NT2/D1 (cell line): ENCODE measurements around the gene RIPOR3.
"Not testable (repeated sequence)": the region's sequence is repeated elsewhere in the genome, so short reads cannot be mapped to it uniquely, and the experiment has no call there.

Experiments
- DNase-seq: peaks from one replicate; pipeline ENCODE4 v3.0.0-alpha.2; 2011; ENCODE audit warnings: low read depth, low spot score
- H3K27me3 ChIP-seq: 2 replicates; pipeline ENCODE4 v1.6.0; 2011; ENCODE audit warnings: mild to moderate bottlenecking; ENCODE audit not compliant: insufficient read length, insufficient read depth
- H3K36me3 ChIP-seq: 2 replicates; pipeline ENCODE4 v1.6.1; 2011; ENCODE audit warnings: mild to moderate bottlenecking, low read length, mixed read lengths; ENCODE audit not compliant: insufficient read depth, insufficient read length
- H3K4me1 ChIP-seq: 2 replicates; pipeline ENCODE4 v1.5.1; 2011; ENCODE audit not compliant: insufficient read depth, insufficient read length
- H3K4me3 ChIP-seq: 2 replicates; pipeline ENCODE4 v1.5.1; 2011; ENCODE audit warnings: low read depth; ENCODE audit not compliant: insufficient read length
- H3K9ac ChIP-seq: 2 replicates; pipeline ENCODE4 v1.6.0; 2011; ENCODE audit warnings: low read depth; ENCODE audit not compliant: insufficient read length
- H3K9me3 ChIP-seq: 2 replicates; pipeline ENCODE4 v1.5.1; 2011; ENCODE audit warnings: mild to moderate bottlenecking, low read length; ENCODE audit not compliant: insufficient read depth
- SUZ12 ChIP-seq: IDR thresholded peaks from 2 replicates; pipeline ENCODE4 v1.6.1; 2011; ENCODE audit not compliant: insufficient read length, insufficient read depth; ENCODE audit errors: extremely low read depth
- YY1 ChIP-seq: IDR thresholded peaks from 2 replicates; pipeline ENCODE4 v1.6.1; 2011; ENCODE audit not compliant: insufficient read length, insufficient read depth
- ZNF274 ChIP-seq: IDR thresholded peaks from 2 replicates; pipeline ENCODE4 v1.6.1; 2011; ENCODE audit warnings: mild to moderate bottlenecking, low read depth, low read length

Gene RIPOR3

DNA sequence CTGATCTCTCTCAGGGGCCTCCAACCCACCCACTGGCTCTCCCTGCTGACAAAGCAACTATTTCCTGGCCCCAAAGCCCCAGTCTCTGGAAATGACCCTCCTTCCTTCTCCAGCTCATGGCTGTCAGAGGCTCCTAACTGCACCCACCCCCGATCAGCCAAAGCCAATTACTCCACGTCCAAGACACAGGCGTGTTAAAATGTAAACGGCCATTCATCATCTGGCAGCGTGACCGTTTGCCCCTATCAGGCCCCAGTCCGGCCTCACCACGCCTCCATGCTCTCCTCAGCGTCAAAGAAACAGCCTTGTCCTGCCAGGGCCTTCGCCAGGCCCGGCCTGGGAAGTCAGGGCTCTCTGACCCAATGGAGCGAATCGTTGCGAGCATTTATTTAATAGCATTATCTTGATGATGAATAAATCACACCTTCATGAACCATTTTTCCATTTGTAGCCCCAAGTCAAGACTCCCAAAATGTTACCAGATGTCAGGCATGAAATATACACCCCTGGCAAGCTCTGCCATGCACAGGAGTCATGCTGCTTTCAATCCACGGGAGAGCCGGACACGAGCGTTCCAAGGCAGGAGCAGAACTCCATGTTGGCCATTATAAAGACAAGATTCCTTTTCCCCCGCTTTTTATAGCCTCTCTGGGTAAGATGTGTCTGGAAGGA lies 17.7 kb downstream of the RIPOR3 start:
- no peaks in the 10 kb centered on the region for H3K27me3 ChIP-seq
- H3K36me3 ChIP-seq, result no peaks in the 10 kb centered on the region
- TF ChIP-seq ZNF274 (no peak), YY1 (no peak), SUZ12 (no peak)
- H3K9me3 ChIP-seq, result no peaks in the 10 kb centered on the region
- peaks cover 3% of the 10 kb centered on the region for H3K4me1 ChIP-seq
- DNase-seq, result no peak
- no peak overlapping the region for H3K4me3 ChIP-seq
- no peak overlapping the region for H3K9ac ChIP-seq

DNA sequence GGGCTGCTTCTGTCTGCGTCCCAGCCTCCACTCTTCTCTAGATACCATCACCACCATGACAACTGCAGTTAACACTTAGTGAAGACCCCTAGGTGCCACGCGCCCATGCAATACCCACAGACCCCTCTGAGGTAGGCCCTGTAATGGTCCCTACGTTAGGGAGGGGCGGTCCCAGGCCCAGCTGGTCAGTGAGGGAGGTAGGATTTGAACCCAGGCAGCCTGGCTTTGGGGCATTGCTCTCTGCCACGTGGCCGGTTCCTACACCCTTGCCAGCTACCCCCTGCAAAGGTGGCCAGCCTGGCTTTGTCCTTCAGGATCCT lies 18.2 kb downstream of the RIPOR3 start:
- H3K27me3 ChIP-seq, result no peaks in the 10 kb centered on the region
- no peak overlapping the region for H3K4me3 ChIP-seq
- no peaks in the 10 kb centered on the region for H3K36me3 ChIP-seq
- no peak for DNase-seq
- no peaks in the 10 kb centered on the region for H3K9me3 ChIP-seq
- peaks cover 3% of the 10 kb centered on the region for H3K4me1 ChIP-seq
- H3K9ac ChIP-seq, result no peak overlapping the region
- TF ChIP-seq SUZ12 (no peak), ZNF274 (no peak), YY1 (no peak)

DNA sequence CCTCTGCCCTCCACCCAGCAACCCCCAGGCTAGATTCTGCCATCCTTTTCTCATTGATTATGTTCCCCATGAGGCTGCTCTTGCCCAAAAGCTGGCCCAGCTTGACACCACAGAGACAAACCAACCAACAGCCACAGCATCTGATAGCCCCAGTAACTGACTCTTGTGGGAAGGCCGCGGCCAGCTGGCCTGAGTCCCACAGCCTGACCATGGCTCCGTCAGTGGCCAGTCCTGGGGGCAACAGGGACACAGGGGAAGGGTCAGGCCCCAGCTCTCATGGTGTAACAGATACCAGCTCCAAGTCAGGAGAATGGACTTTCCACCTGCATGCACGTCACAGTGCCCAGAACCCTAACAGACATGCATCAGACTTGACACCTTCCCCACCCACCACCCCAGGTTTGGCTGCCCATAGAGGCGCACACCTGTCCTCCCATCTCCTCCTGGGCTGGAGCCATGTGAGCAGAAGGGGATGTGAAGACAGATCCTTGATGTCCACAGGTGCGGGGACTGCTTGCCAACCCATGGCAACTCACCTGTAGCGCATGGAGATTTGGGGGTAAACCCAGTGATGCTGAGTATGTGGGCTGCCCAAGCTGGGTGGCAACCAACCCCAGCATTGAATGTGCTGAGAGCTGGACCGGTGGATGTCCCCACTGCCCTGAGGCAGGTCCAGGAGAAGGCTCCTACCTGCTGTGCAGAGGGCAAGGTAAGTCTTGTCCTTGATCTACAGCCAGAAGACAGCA lies 18.8 kb downstream of the RIPOR3 start:
- Histone ChIP-seq H3K27me3 (no peaks in the 10 kb centered on the region), H3K4me3 (no peak overlapping the region), H3K9me3 (no peaks in the 10 kb centered on the region), H3K36me3 (no peaks in the 10 kb centered on the region), H3K9ac (no peak overlapping the region), H3K4me1 (peaks cover 3% of the 10 kb centered on the region)
- TF ChIP-seq YY1, result no peak
- no peak for TF ChIP-seq SUZ12
- no peak for TF ChIP-seq ZNF274
- no peak for DNase-seq

DNA sequence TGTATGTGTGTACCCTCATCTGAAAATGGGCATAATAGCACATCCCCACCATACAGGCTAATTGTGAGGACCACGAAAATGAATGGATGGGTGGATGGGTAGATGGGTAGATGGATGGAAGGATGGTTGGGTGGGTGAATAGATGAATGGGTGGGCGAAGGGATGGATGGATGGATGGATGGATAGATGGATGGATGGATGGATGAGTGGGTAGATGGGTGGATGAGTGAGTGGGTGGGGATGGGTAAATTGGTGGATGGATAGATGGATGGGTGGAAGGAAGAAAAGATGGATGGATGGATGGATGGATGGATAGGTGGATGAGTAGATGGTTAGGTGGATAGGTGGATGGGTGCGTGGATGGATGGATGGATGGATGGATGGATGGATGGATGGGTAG lies 19.7 kb downstream of the RIPOR3 start:
- H3K36me3 ChIP-seq, result no peaks in the 10 kb centered on the region
- no peaks in the 10 kb centered on the region for H3K27me3 ChIP-seq
- no peaks in the 10 kb centered on the region for H3K9me3 ChIP-seq
- H3K9ac ChIP-seq, result no peak overlapping the region
- TF ChIP-seq ZNF274 (no peak), YY1 (no peak), SUZ12 (no peak)
- no peak for DNase-seq
- no peak overlapping the region for H3K4me3 ChIP-seq
- peaks cover 3% of the 10 kb centered on the region for H3K4me1 ChIP-seq

DNA sequence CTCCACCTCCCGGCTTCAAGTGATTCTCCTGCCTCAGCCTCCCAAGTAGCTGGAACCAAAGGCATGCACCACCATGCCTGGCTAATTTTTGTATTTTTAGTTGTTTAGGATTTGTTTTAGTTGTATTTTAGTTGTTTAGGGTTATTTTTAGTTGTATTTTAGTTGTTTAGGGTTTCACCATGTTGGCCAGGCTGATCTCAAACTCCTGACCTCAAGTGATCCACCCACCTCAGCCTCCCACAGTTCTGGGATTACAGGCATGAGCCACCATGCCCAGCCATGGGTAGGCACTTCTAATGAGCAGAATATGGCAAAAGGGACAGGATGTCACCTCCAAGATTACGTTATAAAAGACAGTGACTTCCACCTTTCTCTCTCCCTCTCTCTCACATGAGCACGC lies 20.3 kb downstream of the RIPOR3 start:
- not testable (repeated sequence) for H3K4me3 ChIP-seq, H3K9me3 ChIP-seq, H3K4me1 ChIP-seq, H3K36me3 ChIP-seq, H3K27me3 ChIP-seq, H3K9ac ChIP-seq, DNase-seq

DNA sequence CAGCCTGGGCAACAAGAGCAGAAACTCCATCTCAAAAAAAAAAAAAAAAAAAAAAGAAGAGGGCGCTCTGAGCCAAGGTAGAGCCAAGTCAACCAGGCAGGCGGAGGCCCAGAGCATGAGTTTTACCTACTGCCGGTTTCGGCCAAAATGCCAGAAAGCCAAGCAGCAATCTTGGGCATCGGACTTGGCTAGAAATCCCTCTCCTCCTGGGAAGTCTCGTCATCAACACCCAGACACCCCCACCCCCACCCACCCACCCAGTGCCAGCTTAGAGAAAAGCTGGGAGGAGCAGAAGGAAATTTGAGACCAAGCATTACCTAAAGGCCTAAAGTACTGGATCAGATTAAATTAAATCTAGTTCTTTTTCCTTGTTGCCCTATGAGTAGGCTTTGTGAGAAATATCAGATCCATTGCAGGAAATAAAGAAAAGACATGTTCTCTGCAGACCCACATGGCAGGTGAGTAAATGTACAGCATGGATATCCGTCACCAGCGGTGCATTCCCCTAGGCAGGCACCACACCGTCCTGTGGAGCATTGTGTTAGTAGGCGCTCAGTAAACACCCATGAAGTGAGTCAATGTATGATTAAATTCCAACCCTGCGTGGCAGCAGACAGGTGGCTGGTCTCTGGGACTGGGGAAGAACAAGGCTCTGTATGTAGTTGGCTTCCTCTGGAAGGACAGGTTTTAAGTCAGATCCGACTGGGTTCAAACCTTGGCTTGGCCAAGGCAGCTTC lies 21.0 kb downstream of the RIPOR3 start:
- Histone ChIP-seq H3K27me3 (no peaks in the 10 kb centered on the region), H3K36me3 (no peaks in the 10 kb centered on the region), H3K4me1 (no peaks in the 10 kb centered on the region), H3K4me3 (no peak overlapping the region), H3K9ac (no peak overlapping the region), H3K9me3 (no peaks in the 10 kb centered on the region)
- TF ChIP-seq ZNF274, result no peak
- no peak for TF ChIP-seq YY1
- TF ChIP-seq SUZ12, result no peak
- no peak for DNase-seq

DNA sequence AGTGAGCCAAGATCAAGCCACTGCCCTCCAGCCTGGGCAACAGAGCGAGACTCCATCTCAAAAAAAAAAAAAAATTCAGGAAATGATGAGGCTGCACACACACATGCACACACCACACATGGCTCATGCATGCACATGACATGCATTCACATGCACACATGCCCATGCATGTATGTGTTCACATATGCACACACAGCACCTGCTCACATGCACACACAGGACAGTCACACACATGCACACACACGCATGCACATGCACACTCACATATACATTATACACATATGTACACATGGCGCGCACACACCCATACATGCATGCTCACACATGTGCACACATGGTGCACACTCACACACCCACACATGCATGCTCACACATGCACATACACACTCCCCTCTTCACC lies 22.5 kb downstream of the RIPOR3 start:
- no peaks in the 10 kb centered on the region for H3K4me1 ChIP-seq
- no peak overlapping the region for H3K9ac ChIP-seq
- no peaks in the 10 kb centered on the region for H3K9me3 ChIP-seq
- H3K36me3 ChIP-seq, result no peaks in the 10 kb centered on the region
- TF ChIP-seq SUZ12, result no peak
- no peak for TF ChIP-seq YY1
- no peak for TF ChIP-seq ZNF274
- no peaks in the 10 kb centered on the region for H3K27me3 ChIP-seq
- no peak for DNase-seq
- H3K4me3 ChIP-seq, result no peak overlapping the region
